GM10847 (cell line): ENCODE data around the gene WWOX.

ENCODE experiments used
- POLR2A ChIP-seq: IDR thresholded peaks from 2 replicates; pipeline ENCODE4 v1.6.1; 2011; ENCODE audit not compliant: insufficient read length; ENCODE audit errors: extremely low read depth

The WWOX gene

DNA sequence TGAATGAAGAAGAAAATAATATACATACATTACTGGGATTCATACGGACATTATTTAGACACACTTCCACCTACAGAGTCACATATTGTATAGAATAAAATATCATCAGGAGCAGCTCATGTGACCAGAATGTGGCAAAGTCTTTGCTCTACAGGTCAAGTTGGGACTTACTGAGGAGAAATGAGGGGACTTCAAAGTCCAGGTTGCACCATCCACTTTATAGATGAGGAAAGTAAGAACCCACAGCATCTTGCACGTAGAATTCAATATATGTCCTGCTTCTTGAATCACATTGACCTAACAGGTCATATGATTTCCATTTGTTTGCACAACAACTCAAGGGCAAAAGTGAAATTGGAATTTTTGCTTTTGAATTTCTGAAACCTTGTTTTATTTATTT lies 524.3 kb downstream of the WWOX start:
- TF ChIP-seq POLR2A, result no peak

DNA sequence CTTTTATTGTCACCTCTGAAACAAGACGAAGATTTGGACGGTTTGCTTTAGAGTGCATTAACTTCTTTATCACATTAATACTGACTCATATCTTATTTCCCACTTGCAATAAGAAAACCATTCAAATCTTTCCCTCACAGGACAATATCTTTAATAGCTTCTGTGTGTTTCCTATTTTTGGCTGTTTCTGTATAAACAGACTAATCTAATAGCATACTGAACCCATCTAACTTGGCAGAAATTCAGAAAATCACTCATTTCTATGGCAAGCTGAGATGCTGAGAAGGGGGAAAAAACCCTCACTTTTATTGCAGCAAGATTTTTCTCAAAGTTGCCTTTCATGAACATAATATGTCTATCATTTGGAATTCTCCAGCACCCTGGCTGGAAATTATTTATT lies 524.9 kb downstream of the WWOX start:
- TF ChIP-seq POLR2A, result no peak

DNA sequence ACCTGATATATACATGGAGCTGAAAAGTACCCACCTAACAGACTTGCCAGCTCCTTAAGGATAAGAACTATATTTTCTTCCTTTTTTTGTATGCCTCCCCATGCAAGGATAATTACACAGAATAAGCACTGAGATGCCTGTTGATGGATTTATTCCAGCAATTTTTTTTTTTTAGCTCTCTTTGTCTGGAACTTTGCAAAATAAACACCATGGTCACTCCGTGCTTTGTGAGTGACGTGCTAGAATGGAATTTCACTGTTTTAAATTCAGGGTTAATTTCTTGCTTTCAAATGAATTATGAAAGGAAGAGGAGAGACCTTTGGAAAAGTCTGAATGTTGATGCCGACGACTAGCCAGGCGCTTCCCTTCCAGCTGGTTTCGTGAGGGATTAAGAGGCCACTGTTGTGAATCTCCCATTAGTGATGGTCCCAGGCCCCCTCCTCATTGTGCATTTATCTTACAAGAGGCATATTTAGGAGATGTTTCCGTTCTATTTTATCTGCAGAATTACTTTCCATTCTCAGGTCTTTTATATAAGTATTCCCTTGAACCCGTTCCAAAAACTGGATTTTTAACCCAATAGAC lies 529.1 kb downstream of the WWOX start:
- no peak for TF ChIP-seq POLR2A

DNA sequence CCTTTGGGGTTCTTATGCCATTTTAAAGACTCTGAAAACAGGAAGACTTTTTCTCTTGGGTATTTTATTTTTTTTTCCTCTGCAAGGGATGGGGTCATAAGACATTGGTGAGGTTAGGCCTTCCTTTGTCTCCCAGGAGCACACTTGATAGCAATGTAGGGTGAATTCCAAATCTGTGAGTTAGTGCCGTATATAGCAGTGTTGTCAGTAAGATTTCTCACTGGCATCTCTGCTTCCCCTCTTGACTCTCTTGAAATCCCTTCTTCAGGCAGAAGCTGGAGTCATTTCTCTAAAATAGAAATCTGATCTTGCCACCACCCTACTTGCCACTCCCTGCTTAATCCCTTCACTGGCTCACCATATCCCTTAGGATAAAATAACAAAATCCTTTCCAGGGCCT lies 529.7 kb downstream of the WWOX start:
- TF ChIP-seq POLR2A, result no peak

DNA sequence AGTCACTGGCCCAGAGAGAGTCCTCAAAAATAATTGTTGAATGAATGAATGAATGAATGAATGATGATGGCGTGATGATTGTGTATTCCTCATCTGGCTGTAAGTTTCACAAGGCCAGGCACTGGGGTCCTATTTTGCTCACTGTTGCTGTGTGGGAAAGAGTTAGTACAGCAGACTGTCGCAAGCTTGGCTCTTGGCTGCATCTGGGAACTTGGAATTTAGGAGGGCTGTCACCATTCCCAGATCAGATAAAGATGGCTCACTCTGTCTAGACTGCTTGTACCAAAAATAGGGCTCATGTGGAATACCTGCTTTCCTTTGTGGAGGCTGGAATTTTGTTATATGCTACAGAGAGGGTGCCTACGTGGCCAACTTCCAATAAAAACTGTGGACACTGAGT lies 530.6 kb downstream of the WWOX start:
- no peak for TF ChIP-seq POLR2A

DNA sequence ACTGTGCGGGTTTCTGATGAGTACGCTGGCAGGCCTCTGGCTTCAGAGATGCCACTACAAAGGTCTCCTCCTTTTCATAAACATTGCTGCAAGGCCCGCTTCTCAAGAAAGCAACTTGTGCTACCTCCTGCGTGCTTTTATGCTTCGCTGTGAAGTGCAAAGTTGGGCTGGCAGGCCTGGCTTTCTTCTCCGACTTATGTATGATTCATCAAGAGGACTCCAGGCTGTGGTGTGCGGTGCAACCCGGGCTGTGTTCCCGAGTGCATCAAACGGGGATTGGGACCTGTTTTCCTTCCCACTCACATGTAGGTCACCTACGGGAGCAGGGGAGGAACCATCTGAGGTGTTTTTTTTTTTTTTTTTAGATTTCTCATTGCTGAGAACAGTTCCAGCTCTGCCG lies 534.1 kb downstream of the WWOX start:
- no peak for TF ChIP-seq POLR2A

DNA sequence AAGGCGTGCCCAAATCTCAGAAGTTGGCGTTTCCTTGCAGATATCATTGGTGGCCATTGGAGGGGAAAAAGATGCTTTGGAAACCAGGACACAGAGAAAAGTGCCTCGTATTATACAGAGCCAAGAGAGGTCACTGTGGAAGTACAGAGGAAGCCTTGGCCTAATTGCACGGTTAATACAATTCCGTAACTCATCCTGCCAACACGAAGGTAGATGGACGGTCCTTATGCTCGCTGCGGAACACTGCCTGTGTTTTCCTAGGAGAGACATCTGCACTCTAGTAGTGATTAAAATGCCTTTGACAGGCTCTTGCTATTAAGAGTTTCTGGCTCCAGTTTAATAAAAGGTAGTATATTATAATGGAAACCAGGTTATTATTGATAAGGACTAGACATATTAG lies 536.4 kb downstream of the WWOX start:
- TF ChIP-seq POLR2A, result no peak

DNA sequence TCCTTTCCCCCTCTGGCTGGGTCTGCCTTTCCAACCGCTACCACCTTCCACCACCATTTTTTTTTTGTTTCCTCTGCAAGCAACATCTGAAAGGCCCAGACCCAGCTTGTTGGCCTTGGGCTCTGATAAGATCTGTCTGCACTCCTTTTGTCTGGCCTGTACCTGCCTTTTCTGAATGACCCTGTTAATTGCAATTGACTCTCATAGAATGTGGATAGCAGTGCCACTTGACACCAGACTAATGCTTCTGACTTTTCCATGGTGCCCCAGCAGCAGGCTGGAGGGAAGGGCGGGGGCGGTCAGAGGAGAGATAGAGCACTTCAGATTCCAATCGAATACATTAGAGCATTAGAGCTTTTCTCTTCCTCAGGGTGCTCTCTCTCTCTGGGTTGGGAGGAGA lies 538.9 kb downstream of the WWOX start:
- no peak for TF ChIP-seq POLR2A

DNA sequence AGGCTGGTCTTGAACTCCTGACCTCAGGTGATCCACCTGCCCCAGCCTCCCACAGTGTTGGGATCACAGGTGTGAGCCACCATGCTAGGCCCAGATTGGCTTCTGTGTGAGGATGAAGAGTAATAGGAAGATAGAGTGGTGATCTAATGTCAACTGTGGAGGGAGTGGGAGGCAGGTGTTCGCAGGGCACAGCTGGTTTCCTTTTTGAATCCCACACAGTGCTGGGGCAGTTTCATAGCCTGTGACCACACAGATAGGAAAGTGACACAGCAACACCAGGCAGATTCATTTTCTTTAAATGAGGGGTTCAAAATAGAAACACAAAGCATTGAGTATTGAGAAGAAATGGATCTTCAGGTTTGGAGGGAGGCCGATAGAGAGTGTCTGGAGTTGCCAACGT lies 540.3 kb downstream of the WWOX start:
- TF ChIP-seq POLR2A, result no peak

DNA sequence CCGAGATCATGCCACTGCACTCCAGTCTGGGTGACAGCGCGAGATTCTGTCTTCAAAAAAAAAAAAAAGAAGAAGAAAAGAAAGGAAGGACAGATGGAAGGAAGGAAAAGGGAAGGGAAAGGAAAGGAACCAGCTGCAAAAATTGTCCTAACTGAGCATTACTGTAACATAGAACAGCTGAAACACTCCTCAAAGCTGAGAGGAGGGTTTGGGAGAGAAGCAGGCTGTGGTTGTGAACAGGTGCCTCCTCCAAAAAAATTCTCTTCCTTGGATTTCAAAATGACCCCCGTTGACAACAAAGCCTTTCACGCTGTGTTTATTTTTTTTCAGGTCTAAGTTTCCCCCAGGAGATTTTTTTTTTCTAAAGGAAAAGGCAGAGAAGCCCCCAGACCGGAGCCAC lies 541.4 kb downstream of the WWOX start:
- TF ChIP-seq POLR2A, result no peak

DNA sequence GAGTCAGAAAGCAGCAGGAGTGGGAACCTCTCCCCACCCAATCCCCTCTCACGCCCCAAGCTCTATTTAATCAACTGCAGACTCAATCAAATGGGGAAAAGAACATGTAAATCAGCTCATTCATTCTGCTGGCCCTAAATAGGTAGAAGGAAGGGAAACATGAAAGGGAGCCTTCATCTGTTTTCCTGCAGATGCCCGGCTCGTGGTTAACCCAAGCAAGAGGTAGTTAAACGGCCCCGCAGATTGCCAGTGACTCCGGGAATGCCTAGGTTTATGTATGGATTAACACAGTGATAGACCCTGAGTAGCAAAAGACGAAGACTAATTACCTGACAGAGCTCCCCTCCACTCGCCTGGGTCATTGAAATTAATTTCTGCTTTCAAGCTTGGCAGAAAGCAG lies 542.0 kb downstream of the WWOX start:
- no peak for TF ChIP-seq POLR2A

DNA sequence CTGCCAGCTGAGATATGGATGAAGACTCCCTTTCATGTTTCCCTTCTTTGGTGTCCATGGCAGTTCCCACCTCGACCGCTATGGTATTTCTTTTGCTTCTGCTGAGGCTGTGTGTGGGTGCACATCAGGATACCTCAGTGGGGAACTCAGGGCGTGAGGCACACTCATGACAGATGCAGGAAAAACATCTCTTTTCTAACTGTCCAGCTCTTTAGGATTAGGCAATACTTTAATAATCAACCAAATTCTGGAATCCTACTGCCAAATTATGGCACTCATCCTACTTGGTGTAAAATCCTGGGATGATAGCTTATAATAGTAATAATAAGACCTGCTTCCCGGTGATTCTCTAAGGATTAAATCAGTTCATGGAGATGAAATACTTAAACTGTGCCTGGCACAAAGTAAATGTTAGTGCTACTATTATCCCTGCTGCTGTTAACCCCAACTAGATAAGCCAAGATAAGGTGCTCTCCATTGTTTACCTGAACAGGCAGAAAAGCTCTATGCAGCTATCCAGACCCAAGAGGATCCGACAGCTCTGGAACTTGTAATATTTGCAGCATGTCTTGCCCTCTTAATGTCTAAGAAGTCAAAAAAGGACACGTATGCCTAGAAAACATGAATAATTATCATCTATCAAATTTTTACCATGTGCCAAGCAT lies 543.3 kb downstream of the WWOX start:
- no peak for TF ChIP-seq POLR2A

DNA sequence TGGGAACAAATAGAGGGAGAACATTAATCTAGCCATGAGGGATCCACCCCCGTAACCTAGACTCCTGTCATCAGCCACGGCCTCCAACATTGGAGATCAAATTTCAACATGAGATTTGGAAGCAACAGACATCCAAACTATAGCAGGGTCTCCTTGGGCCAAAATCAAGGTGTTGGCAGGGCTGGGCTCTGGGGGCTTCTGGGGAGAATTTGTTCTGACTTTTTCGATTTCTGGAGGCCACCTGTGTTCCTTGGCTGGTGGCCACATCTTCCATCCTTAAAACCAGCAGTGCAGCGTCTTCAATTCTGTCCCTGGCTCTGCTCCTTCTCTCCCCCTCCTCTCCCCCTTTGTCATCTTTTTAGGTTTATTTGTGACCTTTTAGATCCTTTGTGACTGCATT lies 546.2 kb downstream of the WWOX start:
- no peak for TF ChIP-seq POLR2A

DNA sequence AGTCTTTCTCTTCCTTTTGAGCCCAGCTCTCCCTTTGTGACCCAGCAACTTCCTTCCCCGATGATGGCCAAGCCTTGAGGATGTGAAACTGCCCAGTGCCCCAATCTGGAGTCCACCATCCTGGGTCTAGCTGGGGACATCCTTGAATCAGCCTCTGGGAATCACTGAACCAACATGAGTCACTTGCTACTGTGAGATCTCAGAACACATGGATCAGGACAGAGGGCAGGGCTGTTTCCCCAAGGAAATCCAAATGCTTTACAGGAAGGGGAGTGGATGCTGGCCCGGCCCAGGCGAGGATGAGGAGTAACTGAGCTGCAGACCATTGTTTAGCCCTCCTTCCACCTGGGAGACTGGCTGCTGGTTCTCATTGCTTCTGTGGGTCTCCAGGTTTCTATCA lies 547.6 kb downstream of the WWOX start:
- no peak for TF ChIP-seq POLR2A

DNA sequence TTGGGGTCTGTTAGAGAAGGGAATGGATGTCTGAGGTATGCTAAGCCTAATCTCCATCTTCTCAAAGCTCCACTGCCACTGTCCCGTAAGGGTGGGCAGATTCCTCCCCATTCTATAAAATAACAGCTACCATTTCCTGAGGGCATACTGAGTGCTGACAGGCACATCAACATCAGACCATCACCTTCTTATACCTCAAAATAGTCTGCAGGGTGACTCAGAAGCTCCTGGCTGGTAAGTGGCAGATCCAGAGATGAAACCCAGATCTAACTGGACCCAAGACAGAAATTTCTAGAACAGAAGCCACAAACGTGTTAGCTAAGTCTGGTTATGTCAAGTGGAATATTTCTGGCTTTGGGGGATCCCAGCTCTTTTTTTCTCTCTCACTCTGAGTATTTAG lies 548.0 kb downstream of the WWOX start:
- no peak for TF ChIP-seq POLR2A

DNA sequence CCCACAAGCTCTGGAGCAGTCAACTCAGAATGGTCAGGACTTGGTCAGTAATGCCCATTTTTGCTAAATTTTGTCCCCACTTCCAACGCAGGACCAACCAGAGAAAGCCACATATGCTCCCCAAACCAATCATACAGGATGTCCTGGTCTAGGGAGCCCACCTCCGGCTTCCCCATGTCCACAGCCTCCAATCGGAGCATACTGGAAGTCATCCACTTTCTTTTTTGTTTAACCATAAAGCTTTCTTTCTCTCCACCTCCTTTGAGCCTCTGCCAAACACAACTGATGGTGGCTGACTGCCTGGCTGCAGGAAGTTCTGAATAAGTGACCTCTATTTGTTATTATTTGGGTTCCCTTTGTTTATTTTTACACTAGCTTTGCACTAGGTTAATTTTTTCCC lies 549.1 kb downstream of the WWOX start:
- no peak for TF ChIP-seq POLR2A
